HepG2 (cell line): ENCODE measurements around the gene RASSF8. TPM values are rescaled to one million over a fixed set of nuclear protein-coding genes. Genes with fewer than 3 reads are reported as not detected.

Source experiments
- ATAC-seq: fragments of 200-7000 bp; cut with Tn5 transposase; 3 replicates; pipeline ENCODE4 v1.9.1; 2020; ENCODE audit warnings: mild to moderate bottlenecking, moderate library complexity
- BruUV-seq: library from RNA; stranded (reverse); fragments of 400-500 nt; replicated peaks from 2 replicates; lab custom pipeline; 2021; lab: Mats Ljungman, UMichigan
- CTCF ChIA-PET: fragments of 300-600 bp; formaldehyde crosslinking; extraction: SDS; loops from one replicate; lab custom pipeline; 2021; ENCODE audit warnings: low total read pairs, inconsistent platforms, low intra/inter-chr PET ratio; lab: Yijun Ruan, JAX
- POLR2A ChIA-PET: fragments of 350-600 bp; sonication (Branson Sonifier 250); formaldehyde crosslinking; loops from one replicate; lab custom pipeline; 2020; ENCODE audit warnings: antibody characterized with exemption, inconsistent platforms; lab: Yijun Ruan, JAX
- DNase-seq: peaks from one replicate; pipeline ENCODE4 v3.0.0-alpha.2; 2015; ENCODE audit warnings: low spot score
- FAIRE-seq: peaks from 3 replicates; lab custom pipeline; 2011; peaks lifted over from hg19 to GRCh38; lab: Jason Lieb, UNC
- H2AFZ ChIP-seq: one replicate; pipeline ENCODE4 v1.6.1; 2011; ENCODE audit warnings: low read length, inconsistent platforms
- H3K27ac ChIP-seq: fragments of 300-600 bp; 3 replicates; pipeline ENCODE4 v1.8.0; 2011; ENCODE audit warnings: mixed run types, mild to moderate bottlenecking, mixed read lengths, low read length, inconsistent platforms; ENCODE audit not compliant: insufficient read depth; ENCODE audit errors: extremely low read length
- H3K27me3 ChIP-seq, 2 experiments: fragments of 200-600 bp in 1 of 2; 2 replicates in 1 of 2; 3 replicates in 1 of 2; pipeline versions ENCODE4 v1.6.0 to v1.8.0; 2011; ENCODE audit warnings: low read length in 2 of 2, mild to moderate bottlenecking in 2 of 2, moderate library complexity in 2 of 2, inconsistent platforms in 1 of 2; ENCODE audit not compliant: insufficient read depth in 2 of 2, control insufficient read depth in 1 of 2
- H3K36me3 ChIP-seq, 2 experiments: fragments of 200-600 bp in 1 of 2; replicated peaks in 1 of 2; 2 replicates in 1 of 2; 3 replicates in 1 of 2; pipeline versions ENCODE4 v1.5.1 to v1.8.0; 2011; ENCODE audit warnings: low read length in 2 of 2, inconsistent platforms in 1 of 2; ENCODE audit not compliant: insufficient read depth in 2 of 2, control insufficient read depth in 1 of 2
- H3K4me1 ChIP-seq: 2 replicates; pipeline ENCODE4 v1.5.1; 2012; ENCODE audit warnings: low read length, inconsistent platforms; ENCODE audit not compliant: insufficient read depth
- H3K4me2 ChIP-seq: 2 replicates; pipeline ENCODE4 v1.6.0; 2011; ENCODE audit warnings: low read depth, low read length, inconsistent platforms
- H3K4me3 ChIP-seq, 3 experiments: fragments of 200-600 bp in 1 of 3; sonication (generic), shearing (Covaris generic) in 1 of 3; replicated peaks in 1 of 3; 2 replicates each; pipeline ENCODE4 v1.5.1; 2011 to 2016; ENCODE audit warnings: low read length in 3 of 3, inconsistent platforms in 2 of 3, low read depth in 2 of 3, mild to moderate bottlenecking in 2 of 3, control low read depth in 1 of 3, mixed read lengths in 1 of 3; ENCODE audit not compliant: insufficient read depth in 1 of 3
- H3K79me2 ChIP-seq: one replicate; pipeline ENCODE4 v1.6.1; 2011; ENCODE audit warnings: low read length, inconsistent platforms; ENCODE audit not compliant: insufficient read depth
- H3K9ac ChIP-seq: 2 replicates; pipeline ENCODE4 v1.6.0; 2011; ENCODE audit warnings: mild to moderate bottlenecking, low read depth, low read length, inconsistent platforms; ENCODE audit not compliant: insufficient read depth
- H3K9me3 ChIP-seq: 2 replicates; pipeline ENCODE4 v1.5.1; 2012; ENCODE audit warnings: mild to moderate bottlenecking, low read length
- H4K20me1 ChIP-seq: 2 replicates; pipeline ENCODE4 v1.6.0; 2011; ENCODE audit warnings: inconsistent platforms, mild to moderate bottlenecking, low read length, moderate library complexity; ENCODE audit not compliant: insufficient read depth
- DPF2 ChIP-seq: sonication (generic); formaldehyde crosslinking; IDR thresholded peaks from 2 replicates; pipeline ENCODE4 v1.4.0; 2020; ENCODE audit warnings: mild to moderate bottlenecking, low read depth, missing genetic modification reagents, borderline replicate concordance
- FOXK2 ChIP-seq: fragments of 450-650 bp; IDR thresholded peaks from 2 replicates; pipeline ENCODE4 v1.6.1; 2016
- KLF16 ChIP-seq, 2 experiments: sonication (generic) in 1 of 2; formaldehyde crosslinking in 1 of 2; IDR thresholded peaks; 2 replicates each; pipeline versions ENCODE4 v1.6.1 to v1.8.0; 2016 to 2023; ENCODE audit warnings: missing genetic modification reagents in 2 of 2, missing compliant biosample characterization in 1 of 2
- PRMT3 ChIP-seq: sonication (generic); formaldehyde crosslinking; IDR thresholded peaks from 2 replicates; pipeline ENCODE4 v1.8.1; 2022; ENCODE audit warnings: low read depth, mild to moderate bottlenecking, moderate library complexity, missing genetic modification reagents, borderline replicate concordance
- TOE1 ChIP-seq: sonication (generic); formaldehyde crosslinking; IDR thresholded peaks from 2 replicates; pipeline ENCODE4 v1.4.0; 2020; ENCODE audit warnings: mild to moderate bottlenecking, missing genetic modification reagents
- ZFX ChIP-seq: sonication (generic); formaldehyde crosslinking; IDR thresholded peaks from 2 replicates; pipeline ENCODE4 v1.4.0; 2020; ENCODE audit warnings: mild to moderate bottlenecking, low read depth, missing genetic modification reagents, moderate library complexity
- ZKSCAN1 ChIP-seq: fragments of 150-350 bp; IDR thresholded peaks from 2 replicates; pipeline ENCODE4 v1.6.1; 2014; ENCODE audit warnings: low read length
- ZNF329 ChIP-seq: sonication (generic); formaldehyde crosslinking; IDR thresholded peaks from 2 replicates; pipeline ENCODE4 v1.9.0; 2021; ENCODE audit warnings: low read depth, mild to moderate bottlenecking, missing genetic modification reagents
- ZNF337 ChIP-seq: sonication (generic); formaldehyde crosslinking; IDR thresholded peaks from 2 replicates; pipeline ENCODE4 v1.5.1; 2020; ENCODE audit warnings: missing genetic modification reagents, low read depth, mild to moderate bottlenecking, borderline replicate concordance
- ZZZ3 ChIP-seq: sonication (generic); formaldehyde crosslinking; IDR thresholded peaks from 2 replicates; pipeline ENCODE4 v1.4.0; 2020; ENCODE audit warnings: missing genetic modification reagents, mild to moderate bottlenecking, borderline replicate concordance
- WGBS: methylation state at CpG from one replicate; pipeline ENCODE4 v1.1.6; 2017; ENCODE audit warnings: low lambda C conversion rate; 5-methylcytosine and 5-hydroxymethylcytosine counted together
- in situ Hi-C: cut with HindIII; loops from 2 replicates; pipeline ENCODE4 v1.10.0; 2017; ENCODE audit warnings: low pct_unique_long_range_greater_than_20kb; ENCODE audit not compliant: extremely low pct_ligation_motif_present
- intact Hi-C: fragments of 100-400 bp; cut with micrococcal nuclease; formaldehyde crosslinking; loops from one replicate; pipeline ENCODE4 v1.10.0; 2022; ENCODE audit not compliant: unreplicated experiment
- polyA plus RNA-seq, 8 experiments: library from polyadenylated mRNA; depleted of rRNA in 3 of 8; stranded (reverse) in 7 of 8; unstranded in 1 of 8; fragments of >200 nt; fragmentation: Illumina TruSeq in 4 of 8; extraction: Trizol in 4 of 8; gene quantifications; 2 replicates each; pipeline versions ENCODE4 v1.2.1 to v1.2.3, GENCODE V29; 2011 to 2016; ENCODE audit warnings: low read depth in 4 of 8, missing spikeins in 1 of 8, mixed read lengths in 1 of 8; ENCODE audit not compliant: insufficient read depth in 1 of 8
- total RNA-seq, 5 experiments: library from RNA; depleted of rRNA; stranded (reverse); fragments of >200 nt; fragmentation: Illumina TruSeq; extraction: Trizol; gene quantifications; 2 replicates each; pipeline ENCODE4 v1.2.3, GENCODE V29; 2016; ENCODE audit warnings: low read depth in 1 of 5
- TF ChIP-seq, protein P1 (sequence below): sonication (generic); formaldehyde crosslinking; IDR thresholded peaks from 2 replicates; pipeline ENCODE4 v1.4.0; 2020; ENCODE audit warnings: missing genetic modification reagents, borderline replicate concordance
- TF ChIP-seq, protein P2 (sequence below), 2 experiments: fragments of 450-650 bp in 1 of 2; sonication (generic) in 1 of 2; formaldehyde crosslinking; IDR thresholded peaks; 2 replicates each; pipeline versions ENCODE4 v1.5.0 to v1.8.0; 2020 to 2022; ENCODE audit warnings: mild to moderate bottlenecking in 1 of 2, missing genetic modification reagents in 1 of 2
- TF ChIP-seq, protein P3 (sequence below): sonication (generic); formaldehyde crosslinking; IDR thresholded peaks from 2 replicates; pipeline ENCODE4 v1.5.0; 2020; ENCODE audit warnings: missing genetic modification reagents, mild to moderate bottlenecking, borderline replicate concordance

Gene RASSF8
- total and polyA plus RNA-seq, 2 of the 13 experiments (the other 11 are each of a cell fraction or from before 2014, with no cell fraction given), result 0.82 to 9.2 TPM

DNA sequence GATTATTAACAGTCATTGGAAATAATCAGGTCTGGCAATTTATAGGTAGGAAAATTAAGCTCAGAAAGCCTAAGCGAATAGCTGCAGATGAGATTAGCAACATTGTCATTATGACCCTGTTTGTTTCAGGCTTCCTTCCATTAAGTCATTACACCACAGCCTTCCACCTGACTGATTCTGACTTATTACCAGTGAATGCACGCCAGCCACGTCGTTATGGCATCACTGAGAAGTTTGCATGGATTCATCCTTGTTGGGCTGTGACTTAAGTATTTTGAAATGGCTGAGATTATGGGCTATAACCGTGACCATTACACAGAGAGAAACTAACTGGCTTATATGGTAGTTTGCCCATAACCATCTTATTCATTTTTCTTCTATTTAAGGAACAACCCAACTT lies 18.6 kb downstream of the RASSF8 start:
- in situ Hi-C loops, result no loop called here
- no peaks in the 10 kb centered on the region for H3K79me2 ChIP-seq
- no peak for FAIRE-seq
- no TSS peak for BruUV-seq
- H3K9me3 ChIP-seq, result no peaks in the 10 kb centered on the region
- intact Hi-C loops, result no loop called here
- no peak overlapping the region for H2AFZ ChIP-seq
- WGBS, result 39% methylated on average over 5 of the region's 5 CpGs
- H4K20me1 ChIP-seq, result no peaks in the 10 kb centered on the region
- H3K9ac ChIP-seq, result no peak overlapping the region
- no peak for DNase-seq
- H3K4me1 ChIP-seq, result no peaks in the 10 kb centered on the region
- no peak overlapping the region for H3K4me2 ChIP-seq
- no peaks in the 10 kb centered on the region; a peak in 1 of 5 replicates for H3K27me3 ChIP-seq
- CTCF ChIA-PET, result no interaction called here
- TF ChIP-seq FOXK2, result no peak
- TF ChIP-seq ZKSCAN1, result no peak
- TF ChIP-seq, protein P1, sequence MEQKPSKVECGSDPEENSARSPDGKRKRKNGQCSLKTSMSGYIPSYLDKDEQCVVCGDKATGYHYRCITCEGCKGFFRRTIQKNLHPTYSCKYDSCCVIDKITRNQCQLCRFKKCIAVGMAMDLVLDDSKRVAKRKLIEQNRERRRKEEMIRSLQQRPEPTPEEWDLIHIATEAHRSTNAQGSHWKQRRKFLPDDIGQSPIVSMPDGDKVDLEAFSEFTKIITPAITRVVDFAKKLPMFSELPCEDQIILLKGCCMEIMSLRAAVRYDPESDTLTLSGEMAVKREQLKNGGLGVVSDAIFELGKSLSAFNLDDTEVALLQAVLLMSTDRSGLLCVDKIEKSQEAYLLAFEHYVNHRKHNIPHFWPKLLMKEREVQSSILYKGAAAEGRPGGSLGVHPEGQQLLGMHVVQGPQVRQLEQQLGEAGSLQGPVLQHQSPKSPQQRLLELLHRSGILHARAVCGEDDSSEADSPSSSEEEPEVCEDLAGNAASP (CRISPR knock-in tag), result no peak
- TF ChIP-seq ZNF337 (CRISPR knock-in tag), result no peak
- TF ChIP-seq, protein P2, sequence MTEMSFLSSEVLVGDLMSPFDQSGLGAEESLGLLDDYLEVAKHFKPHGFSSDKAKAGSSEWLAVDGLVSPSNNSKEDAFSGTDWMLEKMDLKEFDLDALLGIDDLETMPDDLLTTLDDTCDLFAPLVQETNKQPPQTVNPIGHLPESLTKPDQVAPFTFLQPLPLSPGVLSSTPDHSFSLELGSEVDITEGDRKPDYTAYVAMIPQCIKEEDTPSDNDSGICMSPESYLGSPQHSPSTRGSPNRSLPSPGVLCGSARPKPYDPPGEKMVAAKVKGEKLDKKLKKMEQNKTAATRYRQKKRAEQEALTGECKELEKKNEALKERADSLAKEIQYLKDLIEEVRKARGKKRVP (CRISPR knock-in tag; IDR thresholded peaks at IDR 0.05), result no peak
- TF ChIP-seq ZZZ3 (CRISPR knock-in tag), result no peak
- TF ChIP-seq, protein P3, sequence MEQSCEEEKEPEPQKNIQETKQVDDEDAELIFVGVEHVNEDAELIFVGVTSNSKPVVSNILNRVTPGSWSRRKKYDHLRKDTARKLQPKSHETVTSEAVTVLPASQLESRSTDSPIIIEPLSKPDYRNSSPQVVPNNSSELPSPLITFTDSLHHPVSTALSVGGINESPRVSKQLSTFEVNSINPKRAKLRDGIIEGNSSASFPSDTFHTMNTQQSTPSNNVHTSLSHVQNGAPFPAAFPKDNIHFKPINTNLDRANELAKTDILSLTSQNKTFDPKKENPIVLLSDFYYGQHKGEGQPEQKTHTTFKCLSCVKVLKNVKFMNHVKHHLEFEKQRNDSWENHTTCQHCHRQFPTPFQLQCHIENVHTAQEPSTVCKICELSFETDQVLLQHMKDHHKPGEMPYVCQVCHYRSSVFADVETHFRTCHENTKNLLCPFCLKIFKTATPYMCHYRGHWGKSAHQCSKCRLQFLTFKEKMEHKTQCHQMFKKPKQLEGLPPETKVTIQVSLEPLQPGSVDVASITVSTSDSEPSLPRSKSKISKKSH (CRISPR knock-in tag), result no peak
- no peak for TF ChIP-seq ZFX (CRISPR knock-in tag)
- no peak for TF ChIP-seq KLF16 (CRISPR knock-in tag; IDR thresholded peaks at IDR 0.05)
- no peak for TF ChIP-seq ZNF329
- no peak for TF ChIP-seq PRMT3 (CRISPR knock-in tag)
- TF ChIP-seq TOE1 (CRISPR knock-in tag), result no peak
- TF ChIP-seq DPF2 (CRISPR knock-in tag), result no peak
- TF ChIP-seq, all 625 proteins: peak for 0
- ATAC-seq, result no peak
- no peaks in the 10 kb centered on the region for H3K36me3 ChIP-seq
- H3K27ac ChIP-seq, result no peak overlapping the region
- no peak overlapping the region for H3K4me3 ChIP-seq
- POLR2A ChIA-PET, result no interaction called here
